Neural progenitor cell (in vitro differentiated cells): ENCODE results near the gene CCDC85C. TPM values are rescaled to one million over a fixed set of nuclear protein-coding genes. Genes with fewer than 3 reads are reported as not detected.

Source experiments
- DNase-seq: peaks from one replicate; pipeline ENCODE4 v3.0.0-alpha.2; 2016; ENCODE audit warnings: low spot score
- H2AFZ ChIP-seq: fragments of 200-600 bp; sonication (generic); replicated peaks from 2 replicates; pipeline ENCODE4 v1.6.1; 2016; ENCODE audit warnings: antibody characterized with exemption
- H3F3A ChIP-seq: fragments of 200-600 bp; sonication (generic); 2 replicates; pipeline ENCODE4 v1.6.1; 2016; ENCODE audit warnings: antibody characterized with exemption, low read depth
- H3K27ac ChIP-seq: fragments of 200-600 bp; sonication (generic); 2 replicates; pipeline ENCODE4 v1.5.1; 2016; ENCODE audit warnings: mild to moderate bottlenecking
- H3K27me3 ChIP-seq: fragments of 200-600 bp; sonication (generic); 2 replicates; pipeline ENCODE4 v1.6.1; 2016; ENCODE audit warnings: mild to moderate bottlenecking, moderate library complexity
- H3K36me3 ChIP-seq: fragments of 200-600 bp; sonication (generic); 2 replicates; pipeline ENCODE4 v1.5.1; 2016
- H3K4me1 ChIP-seq: fragments of 200-600 bp; sonication (generic); 2 replicates; pipeline ENCODE4 v1.6.1; 2016; ENCODE audit warnings: mixed run types
- H3K4me2 ChIP-seq: fragments of 200-600 bp; sonication (generic); 2 replicates; pipeline ENCODE4 v1.6.1; 2016
- H3K4me3 ChIP-seq: fragments of 200-600 bp; sonication (generic); 2 replicates; pipeline ENCODE4 v1.5.1; 2016
- H3K79me2 ChIP-seq: fragments of 200-600 bp; sonication (generic); 2 replicates; pipeline ENCODE4 v1.6.1; 2016; ENCODE audit warnings: low read depth
- H3K9ac ChIP-seq: fragments of 200-600 bp; sonication (generic); 2 replicates; pipeline ENCODE4 v1.6.1; 2016
- H3K9me3 ChIP-seq: fragments of 200-600 bp; sonication (generic); 2 replicates; pipeline ENCODE4 v1.5.1; 2016; ENCODE audit warnings: low read depth
- H4K20me1 ChIP-seq: fragments of 200-600 bp; sonication (generic); 2 replicates; pipeline ENCODE4 v1.6.1; 2016; ENCODE audit warnings: low read depth
- H3K27ac Mint-ChIP-seq: 3 replicates; pipeline ENCODE4 v1.8.0; 2021; ENCODE audit warnings: mixed read lengths
- H3K27me3 Mint-ChIP-seq: 2 replicates; pipeline ENCODE4 v1.8.0; 2022; ENCODE audit warnings: low read depth, mild to moderate bottlenecking, inconsistent platforms, moderate library complexity, mixed read lengths; ENCODE audit not compliant: insufficient read depth
- H3K36me3 Mint-ChIP-seq: 3 replicates; pipeline ENCODE4 v1.8.0; 2021; ENCODE audit warnings: mixed read lengths
- H3K4me1 Mint-ChIP-seq: 3 replicates; pipeline ENCODE4 v1.8.0; 2021; ENCODE audit warnings: mixed read lengths
- H3K4me3 Mint-ChIP-seq: 3 replicates; pipeline ENCODE4 v1.8.0; 2021; ENCODE audit warnings: mild to moderate bottlenecking, moderate library complexity, mixed read lengths
- H3K9me3 Mint-ChIP-seq: 3 replicates; pipeline ENCODE4 v1.8.0; 2020; ENCODE audit warnings: mixed read lengths
- EZH2 ChIP-seq: fragments of 200-600 bp; sonication (generic); IDR thresholded peaks from 2 replicates; pipeline ENCODE4 v1.6.1; 2017; ENCODE audit warnings: antibody characterized with exemption, mild to moderate bottlenecking, moderate library complexity
- EZH2phosphoT487 ChIP-seq: fragments of 200-600 bp; sonication (generic); IDR thresholded peaks from 2 replicates; pipeline ENCODE4 v1.6.1; 2017; ENCODE audit warnings: antibody characterized with exemption
- total RNA-seq: library from RNA; depleted of rRNA; stranded (reverse); fragments of >200 nt; gene quantifications from 2 replicates; pipeline ENCODE4 v1.2.3, GENCODE V29; 2015; ENCODE audit warnings: low replicate concordance
- TF ChIP-seq, protein P1 (sequence below): fragments of 200-600 bp; sonication (generic); IDR thresholded peaks from 2 replicates; pipeline ENCODE4 v1.5.1; 2017; ENCODE audit warnings: antibody characterized with exemption, mild to moderate bottlenecking

The CCDC85C gene
- total RNA-seq, 1 donor from 2014 or later, result 19.0 TPM

DNA sequence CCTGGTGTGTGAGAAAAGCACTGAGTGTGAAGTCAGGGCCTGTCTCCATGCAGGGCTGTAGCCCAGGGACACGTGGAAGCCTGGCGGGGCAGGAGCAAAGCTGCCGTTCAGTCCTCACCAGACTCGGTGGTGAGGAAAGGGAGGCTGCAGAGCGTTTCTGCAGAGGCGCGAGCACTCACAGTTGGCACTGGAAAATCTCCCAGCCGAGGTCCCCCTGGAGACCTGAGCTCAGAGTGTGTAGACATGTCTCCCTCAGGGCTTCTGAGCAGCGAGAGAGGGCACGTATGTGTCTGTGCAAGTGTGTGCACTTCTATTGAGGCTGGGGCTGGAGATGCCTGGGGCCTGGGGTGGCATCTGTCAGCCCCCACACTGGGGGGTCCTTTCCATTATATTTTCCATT lies 29.9 kb upstream of the CCDC85C start:
- no peak overlapping the region for H3K27ac ChIP-seq
- no peak for DNase-seq
- no peaks in the 10 kb centered on the region for H3K36me3 Mint-ChIP-seq
- peak overlapping the region; percentile 88 for H3K27ac Mint-ChIP-seq
- H3K9ac ChIP-seq, result no peak overlapping the region
- no peaks in the 10 kb centered on the region for H3K79me2 ChIP-seq
- H3K4me2 ChIP-seq, result no peak overlapping the region
- no peaks in the 10 kb centered on the region for H3K9me3 ChIP-seq
- no peak overlapping the region for H3K4me3 ChIP-seq
- H3K4me3 Mint-ChIP-seq, result no peak overlapping the region
- H4K20me1 ChIP-seq, result no peaks in the 10 kb centered on the region
- peaks cover 3% of the 10 kb centered on the region for H3F3A ChIP-seq
- no peaks in the 10 kb centered on the region for H3K27me3 ChIP-seq
- peaks cover 36% of the 10 kb centered on the region for H3K4me1 Mint-ChIP-seq
- TF ChIP-seq EZH2phosphoT487, result no peak
- TF ChIP-seq, protein P1, sequence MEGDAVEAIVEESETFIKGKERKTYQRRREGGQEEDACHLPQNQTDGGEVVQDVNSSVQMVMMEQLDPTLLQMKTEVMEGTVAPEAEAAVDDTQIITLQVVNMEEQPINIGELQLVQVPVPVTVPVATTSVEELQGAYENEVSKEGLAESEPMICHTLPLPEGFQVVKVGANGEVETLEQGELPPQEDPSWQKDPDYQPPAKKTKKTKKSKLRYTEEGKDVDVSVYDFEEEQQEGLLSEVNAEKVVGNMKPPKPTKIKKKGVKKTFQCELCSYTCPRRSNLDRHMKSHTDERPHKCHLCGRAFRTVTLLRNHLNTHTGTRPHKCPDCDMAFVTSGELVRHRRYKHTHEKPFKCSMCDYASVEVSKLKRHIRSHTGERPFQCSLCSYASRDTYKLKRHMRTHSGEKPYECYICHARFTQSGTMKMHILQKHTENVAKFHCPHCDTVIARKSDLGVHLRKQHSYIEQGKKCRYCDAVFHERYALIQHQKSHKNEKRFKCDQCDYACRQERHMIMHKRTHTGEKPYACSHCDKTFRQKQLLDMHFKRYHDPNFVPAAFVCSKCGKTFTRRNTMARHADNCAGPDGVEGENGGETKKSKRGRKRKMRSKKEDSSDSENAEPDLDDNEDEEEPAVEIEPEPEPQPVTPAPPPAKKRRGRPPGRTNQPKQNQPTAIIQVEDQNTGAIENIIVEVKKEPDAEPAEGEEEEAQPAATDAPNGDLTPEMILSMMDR, result no peak
- TF ChIP-seq EZH2, result no peak
- peaks cover 8% of the 10 kb centered on the region for H3K4me1 ChIP-seq
- no peaks in the 10 kb centered on the region for H3K36me3 ChIP-seq
- H3K27me3 Mint-ChIP-seq, result peaks cover 4% of the 10 kb centered on the region
- H2AFZ ChIP-seq, result peak overlapping the region; percentile 63
- H3K9me3 Mint-ChIP-seq, result no peaks in the 10 kb centered on the region

- Histone ChIP-seq H3K9ac (no peak overlapping the region), H3K79me2 (no peaks in the 10 kb centered on the region), H3F3A (peaks cover 3% of the 10 kb centered on the region), H3K4me1 (peaks cover 8% of the 10 kb centered on the region), H2AFZ (no peak overlapping the region), H3K4me3 (no peak overlapping the region), H3K36me3 (no peaks in the 10 kb centered on the region), H3K27me3 (no peaks in the 10 kb centered on the region), H4K20me1 (no peaks in the 10 kb centered on the region), H3K4me2 (no peak overlapping the region), H3K27ac (no peak overlapping the region), H3K9me3 (no peaks in the 10 kb centered on the region)
- no peak for DNase-seq
- peaks cover 4% of the 10 kb centered on the region for H3K27me3 Mint-ChIP-seq
- no peaks in the 10 kb centered on the region for H3K36me3 Mint-ChIP-seq
- H3K9me3 Mint-ChIP-seq, result no peaks in the 10 kb centered on the region
- H3K27ac Mint-ChIP-seq, result no peak overlapping the region
- TF ChIP-seq EZH2 (no peak), EZH2phosphoT487 (no peak)
- TF ChIP-seq, protein P1, result no peak
- peaks cover 37% of the 10 kb centered on the region for H3K4me1 Mint-ChIP-seq
- no peak overlapping the region for H3K4me3 Mint-ChIP-seq
Measured at GRCh38 chr14:99633141-99633540, 29.1 kb upstream of the CCDC85C start.

DNA sequence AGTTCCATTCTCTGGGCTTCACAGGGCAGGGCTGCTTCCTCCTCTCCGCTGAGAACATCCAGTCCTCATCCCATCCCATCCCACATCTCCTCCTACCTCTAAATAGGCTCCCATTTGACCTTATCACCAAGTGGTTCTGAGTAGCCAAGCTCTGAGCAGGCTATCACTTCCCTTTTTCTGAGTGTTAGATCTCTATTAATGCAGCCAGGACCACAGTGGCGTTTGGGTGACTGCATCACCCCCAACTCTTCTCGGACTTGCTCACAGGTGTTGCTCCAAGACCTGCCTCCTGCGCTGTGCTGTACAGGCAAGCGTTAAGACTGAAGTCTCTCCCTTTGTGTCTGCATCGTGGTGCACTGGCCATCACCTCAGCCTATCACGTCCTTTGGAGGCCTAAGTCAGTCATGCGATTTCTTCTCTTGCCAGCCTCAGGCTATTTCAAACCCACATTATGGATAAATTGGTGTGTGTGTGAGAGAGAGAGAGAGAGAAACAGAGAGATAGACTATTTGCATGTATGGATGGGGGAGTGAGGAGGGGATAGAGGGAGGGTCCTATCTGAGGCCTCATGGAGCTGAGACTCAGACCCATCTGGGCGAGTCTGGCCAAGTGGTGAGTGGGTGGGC lies 28.5 kb upstream of the CCDC85C start:
- Histone ChIP-seq H3K79me2 (no peaks in the 10 kb centered on the region), H2AFZ (no peak overlapping the region), H3K4me1 (peaks cover 8% of the 10 kb centered on the region), H3K4me3 (no peak overlapping the region), H3K27me3 (no peaks in the 10 kb centered on the region), H3K4me2 (no peak overlapping the region), H3K27ac (no peak overlapping the region), H3F3A (peaks cover 3% of the 10 kb centered on the region), H3K36me3 (no peaks in the 10 kb centered on the region), H3K9me3 (no peaks in the 10 kb centered on the region), H3K9ac (no peak overlapping the region), H4K20me1 (no peaks in the 10 kb centered on the region)
- peak overlapping the region; percentile 30 for H3K27ac Mint-ChIP-seq
- H3K27me3 Mint-ChIP-seq, result peaks cover 4% of the 10 kb centered on the region
- TF ChIP-seq EZH2 (no peak), EZH2phosphoT487 (no peak)
- TF ChIP-seq, protein P1, result no peak
- no peak for DNase-seq
- no peaks in the 10 kb centered on the region for H3K36me3 Mint-ChIP-seq
- H3K4me1 Mint-ChIP-seq, result peaks cover 41% of the 10 kb centered on the region
- no peaks in the 10 kb centered on the region for H3K9me3 Mint-ChIP-seq
- H3K4me3 Mint-ChIP-seq, result no peak overlapping the region
